GM19043 (cell line): Measurements from ENCODE around the gene ATP2C1.

ENCODE experiments used
- ATAC-seq: cut with Tn5 transposase; IDR thresholded peaks from one replicate; pipeline ENCODE4 v1.9.1; 2021; ENCODE audit warnings: low read depth; ENCODE audit not compliant: unreplicated experiment

Gene ATP2C1

DNA sequence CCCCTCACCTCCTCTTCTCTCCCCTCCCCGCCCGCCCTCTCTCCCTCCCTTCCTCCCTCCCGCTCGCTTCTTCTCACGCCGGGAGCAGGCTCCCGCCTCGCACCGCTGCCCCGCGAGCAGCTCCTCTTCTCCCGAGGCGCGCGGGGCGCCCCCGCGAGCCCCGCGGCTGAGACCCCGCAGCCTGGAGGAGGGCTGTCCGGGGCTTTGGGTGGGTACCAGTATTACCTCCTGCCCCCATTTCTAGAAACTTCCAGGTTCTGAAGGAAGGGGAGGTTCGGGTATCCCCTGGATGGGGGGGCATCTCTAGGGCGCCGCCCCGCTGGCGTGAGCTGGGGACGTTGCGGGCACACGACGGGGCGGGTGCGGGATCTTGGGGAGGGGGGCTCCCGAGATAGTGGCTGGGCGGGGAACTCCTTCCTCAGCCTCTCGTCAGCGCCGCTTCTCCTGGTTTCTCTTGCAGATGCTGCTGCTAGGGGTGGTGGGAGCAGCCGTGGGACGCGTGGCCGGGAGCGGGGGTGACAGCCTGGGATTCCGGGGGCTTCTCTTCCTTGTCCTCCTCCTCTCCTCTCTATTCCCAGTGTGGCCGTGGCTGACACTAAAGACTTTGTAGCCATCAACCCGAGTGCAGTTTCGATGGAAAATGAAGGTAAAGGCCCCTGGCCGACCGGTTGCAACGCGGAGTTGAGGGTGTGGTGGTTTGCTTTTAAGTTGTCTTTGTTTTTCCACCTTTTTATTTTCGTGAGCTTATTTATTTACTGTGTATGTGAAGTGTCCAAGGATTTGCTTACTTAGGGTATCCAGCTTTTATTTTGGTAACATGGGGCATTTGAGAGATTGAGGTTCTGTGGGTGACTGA, 474 bp downstream of the ATP2C1 start:
- peak; percentile 4 for ATAC-seq

DNA sequence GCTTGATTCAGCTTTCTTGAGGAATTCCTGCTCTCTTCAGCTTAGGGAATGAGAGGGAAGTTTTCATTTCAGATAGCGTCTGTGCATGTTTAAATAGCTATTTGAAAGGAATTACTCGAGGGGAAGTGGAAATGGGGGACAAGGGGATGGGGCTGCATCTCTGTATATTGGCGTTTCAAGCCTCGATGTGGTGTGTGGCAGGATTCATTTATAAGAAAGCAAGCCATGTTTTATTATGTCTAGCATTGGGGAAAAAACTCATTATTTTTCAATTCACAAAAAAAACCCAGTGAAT, 1.0 kb downstream of the ATP2C1 start:
- no peak for ATAC-seq

DNA sequence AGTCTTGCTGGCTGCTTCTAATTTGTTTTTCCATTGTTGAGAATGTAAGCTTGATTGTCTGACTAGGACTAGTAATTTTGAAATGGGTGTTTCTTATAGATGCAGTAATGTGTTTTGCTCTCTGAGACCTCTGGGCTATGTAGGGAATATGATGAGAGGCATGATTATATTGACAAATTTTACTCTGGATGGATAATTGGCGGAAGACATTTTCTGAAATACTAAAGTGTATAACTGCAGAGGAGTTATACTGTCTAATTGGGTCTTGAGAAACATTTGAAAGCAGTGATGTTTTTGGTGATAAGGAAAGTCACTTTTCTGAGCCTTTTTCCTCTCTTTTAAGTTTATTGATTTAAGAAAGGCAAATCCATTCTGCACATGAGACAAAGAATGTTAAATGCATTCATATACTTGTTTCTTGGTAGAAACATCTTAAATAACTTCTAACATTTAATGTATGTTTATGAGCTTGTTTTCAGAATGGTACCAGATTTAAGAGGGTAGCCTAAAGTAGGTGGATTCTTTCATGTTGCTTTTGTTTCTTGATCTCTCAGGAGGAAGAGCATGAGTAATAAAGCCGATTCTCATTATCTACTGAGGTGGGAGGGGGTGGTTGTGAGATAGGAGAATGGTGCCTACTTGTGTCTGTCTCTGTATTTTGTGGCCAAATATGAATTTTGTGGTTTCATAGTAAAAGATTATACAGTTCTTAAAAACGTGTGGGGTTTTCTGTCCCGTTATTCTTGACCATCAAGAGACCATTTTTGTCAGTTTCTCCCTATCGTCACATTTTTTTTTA, 2.0 kb downstream of the ATP2C1 start:
- no peak for ATAC-seq

DNA sequence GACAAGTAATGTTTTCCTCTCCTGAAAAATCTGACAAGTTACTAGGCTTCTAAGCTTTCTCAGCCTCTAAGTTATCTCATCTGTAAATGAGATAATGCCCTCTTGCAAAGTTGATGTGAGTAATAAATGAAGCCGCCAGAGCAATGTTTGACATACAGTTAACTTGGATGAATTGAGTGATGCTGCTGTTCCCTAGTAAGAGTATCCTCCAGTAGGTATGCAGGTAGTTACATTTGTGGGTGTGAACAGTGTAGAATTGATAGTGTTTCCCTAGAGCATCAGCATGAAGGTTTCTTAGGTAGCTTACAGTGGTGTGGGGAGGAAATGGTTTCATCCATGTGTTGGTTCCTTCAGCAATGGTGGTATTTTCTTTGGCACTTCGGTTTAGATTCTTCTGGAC, 3.4 kb downstream of the ATP2C1 start:
- ATAC-seq, result no peak

DNA sequence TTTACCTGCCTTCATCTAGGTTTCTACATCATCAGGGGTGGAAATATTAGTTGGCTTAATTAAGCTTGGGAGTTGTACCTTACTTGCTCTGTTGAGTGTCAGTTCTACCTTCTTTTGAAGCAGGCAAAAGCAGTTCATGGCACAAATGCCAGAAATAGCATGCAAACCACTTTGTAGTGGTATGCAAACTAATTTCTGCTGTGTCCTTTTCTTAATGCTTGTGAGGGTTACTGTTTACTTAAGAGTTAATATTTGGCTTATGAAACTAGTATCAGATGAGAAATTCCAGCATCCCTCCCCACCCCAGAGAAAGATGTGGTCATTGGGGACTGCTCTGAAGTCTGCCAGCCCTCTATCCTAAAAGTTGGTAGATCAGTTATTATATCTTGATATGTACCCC, 7.1 kb downstream of the ATP2C1 start:
- ATAC-seq, result peak; percentile 54

DNA sequence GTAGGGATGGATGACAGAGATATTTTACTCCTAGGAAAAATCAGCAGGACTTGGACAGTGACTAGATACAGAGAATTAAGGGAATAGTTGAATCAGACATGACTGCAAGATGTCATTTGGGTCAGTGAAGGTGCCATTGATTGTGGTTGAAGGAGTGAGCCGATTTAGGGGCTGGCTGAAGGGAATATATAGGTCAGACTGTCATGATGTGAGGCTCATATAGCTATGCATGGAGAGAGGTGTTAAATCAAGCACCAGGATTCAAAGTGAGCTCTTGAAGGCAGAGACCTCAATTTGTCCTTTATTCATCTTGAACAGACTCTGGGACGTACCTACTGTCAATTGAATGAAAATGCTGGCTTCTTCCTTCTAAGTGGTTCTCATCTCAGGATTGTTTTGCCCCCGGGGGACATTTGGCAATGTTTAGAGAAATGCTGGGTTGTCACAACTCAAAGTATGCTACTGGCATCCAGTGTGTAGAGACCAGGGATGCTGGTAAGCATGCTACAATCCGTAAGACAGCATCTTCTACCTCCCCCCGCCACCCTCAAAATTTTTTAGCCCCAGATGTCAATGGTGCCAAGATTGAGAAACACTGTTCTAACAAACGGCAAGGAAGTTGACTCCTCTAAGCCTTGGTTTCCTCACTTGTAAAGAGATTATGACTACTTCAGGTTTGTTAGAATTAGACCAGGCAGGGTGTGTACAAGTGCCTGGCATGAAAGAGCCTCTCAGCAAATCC, 7.8 kb downstream of the ATP2C1 start:
- ATAC-seq, result no peak

DNA sequence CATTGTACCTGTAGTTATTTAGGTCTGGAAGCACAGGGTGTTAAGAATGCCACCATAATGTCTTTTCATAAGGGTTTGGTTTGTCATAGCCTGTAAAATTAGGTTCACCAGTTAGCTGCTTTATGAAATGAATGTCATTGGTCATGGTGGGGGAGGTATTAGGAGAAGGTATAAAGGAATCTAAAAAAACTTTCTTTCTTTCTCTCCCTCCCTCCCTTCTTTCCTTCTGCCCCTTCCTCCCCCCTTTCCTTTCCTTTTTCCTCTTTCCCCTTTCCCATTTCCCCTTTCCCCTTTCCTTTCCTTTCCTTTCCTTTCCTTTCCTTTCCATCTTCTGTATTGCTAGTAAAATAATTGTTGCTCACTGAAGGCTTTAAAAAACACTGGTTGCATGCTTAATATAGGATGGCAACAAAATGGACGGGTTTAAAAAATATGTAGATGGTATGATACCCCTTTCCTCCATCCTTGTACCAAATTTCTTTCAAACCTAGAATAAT, 9.6 kb downstream of the ATP2C1 start:
- no peak for ATAC-seq

DNA sequence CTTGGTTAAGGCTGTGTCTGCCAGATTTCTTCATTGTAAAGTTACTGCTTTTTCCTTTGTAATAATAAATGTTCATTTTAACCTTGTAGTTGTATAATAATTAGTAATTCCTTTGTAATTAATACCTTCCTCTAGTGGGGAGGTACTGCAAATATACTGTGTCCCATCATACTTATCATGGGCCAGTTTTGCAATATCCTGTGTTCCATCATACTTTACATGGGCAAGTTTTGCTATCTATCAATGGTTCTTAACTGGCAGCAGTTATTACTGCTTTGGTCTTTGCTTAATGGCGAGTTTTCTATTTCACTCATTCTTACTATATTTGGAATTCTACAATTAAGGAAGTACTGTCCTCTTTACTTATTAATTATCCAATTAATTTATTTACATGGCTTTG, 10.6 kb downstream of the ATP2C1 start:
- no peak for ATAC-seq

DNA sequence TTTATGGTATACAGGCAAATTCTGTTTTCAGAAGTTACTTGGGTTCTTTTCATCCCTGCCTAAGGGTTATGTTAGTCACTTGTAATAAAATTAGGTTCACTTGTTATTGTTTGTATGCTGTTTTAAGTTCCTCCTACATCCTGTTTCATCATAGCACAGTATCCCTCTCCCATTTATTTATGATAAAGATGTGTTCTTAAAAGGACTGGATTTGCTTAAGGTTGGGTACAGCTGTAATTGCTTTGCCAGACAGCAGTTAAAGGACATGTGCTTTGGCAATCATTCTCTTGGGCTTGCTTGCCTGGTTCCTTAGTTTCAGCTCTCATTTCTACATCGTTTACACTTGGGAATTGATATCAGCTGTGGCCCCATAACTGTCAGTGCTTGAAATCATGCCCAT, 11.7 kb downstream of the ATP2C1 start:
- peak; percentile 34 for ATAC-seq

DNA sequence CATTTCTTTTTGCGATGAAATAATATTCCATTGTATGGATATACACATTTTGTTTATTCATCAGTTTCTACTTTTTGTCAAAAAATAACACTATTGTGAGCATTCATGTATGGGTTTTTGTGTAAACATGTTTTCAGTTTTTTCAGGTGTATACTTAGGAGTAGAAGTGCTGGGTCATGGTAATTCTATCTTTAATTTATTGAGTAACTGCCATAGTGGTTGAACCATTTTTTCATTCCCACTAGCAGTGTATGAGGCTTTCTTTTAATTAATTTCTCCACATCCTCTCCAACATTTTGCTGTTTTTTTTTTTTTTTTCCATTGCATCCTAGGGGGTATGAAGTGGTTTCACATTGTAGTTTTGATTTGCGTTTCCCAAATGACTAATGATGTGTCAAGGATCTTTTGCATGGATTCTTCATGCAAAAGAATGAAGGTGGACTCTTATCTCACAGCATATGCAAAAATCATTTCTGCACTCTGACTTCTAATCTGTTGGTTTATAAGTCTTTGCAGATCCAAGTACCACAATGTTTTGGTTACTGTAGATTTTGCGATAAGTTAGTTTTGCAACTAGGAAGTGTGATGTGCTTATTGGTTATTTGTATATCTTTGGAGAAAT, 12.6 kb downstream of the ATP2C1 start:
- ATAC-seq, result no peak

DNA sequence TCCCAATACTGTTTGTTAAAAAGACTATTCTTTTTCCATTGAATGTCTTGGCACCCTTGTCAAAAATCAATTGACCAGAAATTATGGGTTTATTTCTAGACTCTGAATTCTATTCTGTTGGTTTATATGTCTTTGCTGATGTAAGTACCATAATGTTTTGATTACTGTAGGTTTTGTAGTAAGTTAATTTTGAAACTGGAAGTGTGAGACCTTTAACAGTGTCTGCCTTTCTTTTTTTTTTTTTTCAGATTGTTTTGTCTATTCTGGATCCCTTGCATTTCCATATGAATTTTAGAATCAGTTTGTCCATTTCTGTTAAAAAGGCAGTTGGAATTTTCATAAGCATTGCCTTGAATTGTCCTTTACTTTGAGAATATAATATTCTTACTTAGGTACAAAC, 13.6 kb downstream of the ATP2C1 start:
- no peak for ATAC-seq

DNA sequence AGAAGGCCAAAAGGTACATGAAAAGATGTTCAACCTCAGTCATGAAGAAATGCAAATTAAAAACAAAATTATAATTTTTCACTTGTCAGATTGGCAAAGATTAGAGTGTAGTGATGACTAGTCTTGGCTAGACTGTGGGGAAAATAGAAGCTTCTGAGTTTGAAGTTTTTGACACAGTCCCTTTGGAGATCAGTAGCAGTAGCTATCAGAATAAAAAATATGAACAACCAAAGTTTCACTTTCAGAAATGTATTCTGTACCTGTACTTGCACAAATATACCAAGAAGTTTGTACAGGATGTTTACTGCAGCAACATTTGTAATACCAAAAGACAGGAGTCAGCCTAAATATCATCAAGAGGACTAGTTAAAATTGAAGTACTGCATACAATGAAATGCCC, 14.1 kb downstream of the ATP2C1 start:
- no peak for ATAC-seq

DNA sequence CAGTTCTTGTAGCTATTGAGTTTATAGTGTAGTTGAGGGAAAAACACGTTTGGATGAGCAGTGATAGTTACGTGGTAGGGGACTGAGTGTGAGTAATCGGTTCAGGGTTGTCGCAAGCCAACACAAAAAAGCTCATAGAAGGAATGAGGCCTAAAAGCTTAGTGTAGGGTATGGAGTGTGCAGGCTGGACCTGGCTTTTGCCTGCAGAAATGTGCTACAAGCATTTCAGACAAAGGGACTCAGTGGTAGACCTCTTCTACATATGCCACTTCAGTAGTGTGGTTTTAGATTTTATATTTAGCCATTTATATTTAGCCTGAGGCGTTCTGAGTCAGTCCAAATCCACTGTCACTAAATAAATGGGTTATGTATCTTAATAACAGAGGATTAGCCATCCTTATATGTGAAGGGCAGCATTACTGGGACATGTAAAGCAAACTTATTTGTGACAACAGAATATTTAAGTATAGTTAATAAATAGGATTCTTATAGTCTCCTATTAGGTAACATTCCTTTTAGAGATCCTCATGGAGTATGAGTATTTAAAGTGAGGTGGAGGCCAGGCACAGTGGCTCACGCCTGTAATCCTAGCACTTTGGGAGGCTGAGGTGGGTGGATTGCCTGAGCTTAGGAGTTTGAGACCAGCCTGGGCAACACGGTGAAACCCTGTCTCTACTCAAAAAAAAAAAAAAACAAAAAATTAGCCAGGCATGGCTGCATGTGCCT, 21.8 kb downstream of the ATP2C1 start:
- ATAC-seq, result no peak

DNA sequence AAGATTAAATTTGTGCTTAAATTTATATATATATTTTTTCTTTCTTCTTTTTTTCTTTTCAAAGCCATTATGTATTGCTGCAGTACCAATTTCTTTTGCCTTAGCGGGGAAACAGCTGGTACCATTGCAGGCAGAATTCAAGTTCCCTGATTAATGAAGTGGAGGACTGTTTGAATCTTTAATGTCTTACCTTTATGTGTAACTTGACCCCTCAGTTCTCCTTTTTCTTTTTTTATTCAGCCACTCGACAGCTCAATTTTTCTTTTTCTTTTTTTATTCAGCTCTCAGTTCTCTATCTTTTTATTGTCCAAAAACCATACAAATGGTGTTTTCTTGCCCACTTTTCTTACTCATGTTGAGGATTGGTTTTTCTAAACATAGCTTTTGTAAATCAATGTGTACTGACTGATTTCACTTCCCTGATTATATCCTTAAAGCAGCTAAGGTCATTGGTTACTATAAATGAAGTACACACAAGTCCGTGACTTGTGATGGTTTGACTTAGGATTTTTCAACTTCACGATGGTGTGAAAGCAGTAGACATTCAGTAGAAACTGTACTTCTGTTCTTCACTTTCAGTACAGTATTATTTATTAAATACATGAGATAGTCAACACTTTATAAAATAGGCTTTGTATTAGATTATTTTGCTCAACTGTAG, 22.8 kb downstream of the ATP2C1 start:
- peak; percentile 84 for ATAC-seq

DNA sequence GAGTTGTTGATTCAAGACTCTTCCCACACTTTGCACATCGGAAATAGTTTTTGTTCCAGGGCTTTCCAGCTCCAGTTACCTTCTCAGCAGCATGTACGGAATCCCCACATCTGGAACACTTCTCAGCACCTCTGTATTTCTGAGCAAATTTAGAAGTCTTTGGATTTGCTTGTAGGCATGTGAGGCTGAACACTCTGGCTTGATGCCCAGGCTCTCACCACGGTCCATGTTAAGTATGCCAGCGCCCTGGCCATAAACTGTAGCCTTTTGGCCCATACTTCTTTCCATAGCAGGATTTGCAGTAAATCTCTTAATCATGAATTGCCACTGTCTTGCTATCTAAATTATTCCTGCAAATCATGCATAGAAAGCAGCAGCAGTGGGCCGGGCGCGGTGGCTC, 24.4 kb downstream of the ATP2C1 start:
- no peak for ATAC-seq

DNA sequence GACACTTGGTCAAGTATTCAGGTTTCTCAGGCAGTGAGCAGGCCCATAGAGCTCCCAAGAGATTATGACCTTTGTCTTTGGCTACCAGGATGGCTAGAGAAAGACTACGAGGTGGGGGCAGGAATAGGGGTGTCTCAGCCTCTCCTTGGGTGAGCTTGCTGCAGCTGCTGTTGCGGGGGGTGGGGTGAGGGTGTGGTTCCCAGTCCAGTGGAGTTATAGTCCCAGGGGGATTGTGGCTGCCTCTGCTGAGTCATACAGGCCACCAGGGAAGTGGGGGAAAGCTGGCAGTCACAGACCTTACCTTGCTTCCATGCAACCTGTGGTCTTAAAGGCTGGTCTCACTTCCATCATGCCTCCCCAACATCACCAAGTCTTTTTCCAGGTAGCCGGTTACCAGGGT, 31.7 kb downstream of the ATP2C1 start:
- ATAC-seq, result peak; percentile 65

DNA sequence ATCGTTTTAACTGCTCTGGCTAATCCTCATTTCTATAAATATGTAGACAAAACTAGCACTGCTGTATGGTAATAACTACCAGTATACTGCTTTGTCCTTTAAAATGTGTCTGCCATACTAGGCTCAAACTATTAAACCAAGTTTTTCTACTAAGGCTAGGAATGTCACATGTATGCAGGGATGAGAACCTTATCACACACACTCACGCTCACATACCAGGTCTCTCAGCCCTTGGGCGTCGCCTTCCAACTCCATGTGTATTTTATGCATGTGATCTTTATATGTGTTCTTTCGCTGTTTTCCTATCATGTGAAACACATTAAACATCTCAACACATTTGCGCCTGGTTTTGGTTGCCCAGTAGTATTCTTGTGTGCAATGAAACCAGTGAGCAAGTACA, 32.6 kb downstream of the ATP2C1 start:
- no peak for ATAC-seq

DNA sequence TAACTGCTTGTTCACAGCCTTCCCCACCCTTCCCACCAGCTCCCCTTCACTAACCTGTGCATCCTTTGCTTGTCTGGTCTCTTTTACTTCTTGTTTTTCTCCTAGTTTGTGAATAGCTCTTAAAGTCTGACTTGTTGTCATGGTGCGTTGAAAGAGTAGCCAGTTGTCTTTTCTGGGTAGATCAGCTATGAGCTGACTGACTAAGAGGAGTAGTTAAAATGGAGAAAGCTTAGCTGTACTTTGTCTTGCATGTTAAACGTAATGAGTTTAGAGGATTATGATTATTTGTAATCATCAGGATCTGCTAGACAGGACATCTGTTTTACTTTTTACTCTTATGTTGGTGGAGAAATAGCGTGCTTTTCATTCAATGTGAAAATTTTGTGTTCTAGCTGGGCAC, 35.9 kb downstream of the ATP2C1 start:
- no peak for ATAC-seq

DNA sequence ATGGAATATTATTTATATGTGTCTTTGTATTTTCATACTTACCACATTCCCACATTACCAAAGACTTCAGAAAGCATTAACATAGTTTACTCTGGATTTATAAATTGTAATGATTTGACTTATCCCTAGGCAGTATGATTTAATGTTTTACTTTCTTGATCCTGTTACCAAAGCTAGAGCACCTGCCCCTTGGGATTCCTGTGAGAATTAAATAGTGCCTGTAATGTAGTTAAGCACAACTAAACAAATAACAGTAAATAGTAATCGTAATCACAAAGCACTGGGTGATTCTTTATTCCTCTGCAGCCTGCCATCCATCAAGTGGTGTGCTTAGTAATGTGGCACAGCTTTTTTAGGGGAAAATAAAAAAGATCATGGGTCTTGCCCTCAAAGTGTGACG, 39.1 kb downstream of the ATP2C1 start:
- ATAC-seq, result no peak
